Epithelial cell of esophagus (primary cell): ENCODE data around the gene NRF1.
"Not testable (repeated sequence)": the region's sequence is repeated elsewhere in the genome, so short reads cannot be mapped to it uniquely, and the experiment has no call there.

Experiments
- DNase-seq: peaks from one replicate; pipeline ENCODE4 v3.0.0; 2010; ENCODE audit warnings: low read depth
- H3K4me3 ChIP-seq: 2 replicates; pipeline ENCODE4 v1.5.1; 2011; ENCODE audit warnings: mild to moderate bottlenecking, low read length, control low read depth
- CTCF ChIP-seq: IDR thresholded peaks from 2 replicates; pipeline ENCODE4 v1.5.1; 2011; ENCODE audit warnings: low read depth, mild to moderate bottlenecking, low read length, control low read depth, inconsistent platforms; ENCODE audit not compliant: insufficient read depth; ENCODE audit errors: missing control alignments

NRF1 gene

GRCh38 chr7:129617178-129617577 lies 5.7 kb downstream of the NRF1 start:
- no peak for DNase-seq
- no peak for TF ChIP-seq CTCF
- no peak overlapping the region for H3K4me3 ChIP-seq

GRCh38 chr7:129617652-129618051 lies 6.1 kb downstream of the NRF1 start:
- H3K4me3 ChIP-seq, result no peak overlapping the region
- TF ChIP-seq CTCF, result no peak
- no peak for DNase-seq

GRCh38 chr7:129626896-129627295 lies 15.4 kb downstream of the NRF1 start:
- DNase-seq, result no peak
- H3K4me3 ChIP-seq, result no peak overlapping the region
- no peak for TF ChIP-seq CTCF

GRCh38 chr7:129630341-129630740 lies 18.8 kb downstream of the NRF1 start:
- H3K4me3 ChIP-seq, result no peak overlapping the region
- no peak for DNase-seq
- TF ChIP-seq CTCF, result no peak

GRCh38 chr7:129634361-129635034 lies 23.0 kb downstream of the NRF1 start:
- no peak for DNase-seq
- H3K4me3 ChIP-seq, result no peak overlapping the region
- TF ChIP-seq CTCF, result no peak

GRCh38 chr7:129635300-129636029 lies 23.9 kb downstream of the NRF1 start:
- DNase-seq, result peak; percentile 81
- peak; percentile 90 for TF ChIP-seq CTCF
- no peak overlapping the region for H3K4me3 ChIP-seq

GRCh38 chr7:129636030-129636550 lies 24.6 kb downstream of the NRF1 start:
- H3K4me3 ChIP-seq, DNase-seq: not testable (repeated sequence)
